NB4 (cell line): Measurements from ENCODE around the gene MYH6.
"Not testable (repeated sequence)": the region's sequence is repeated elsewhere in the genome, so short reads cannot be mapped to it uniquely, and the experiment has no call there.

Experiments used
- DNase-seq: peaks from one replicate; pipeline ENCODE4 v3.0.0; 2010; ENCODE audit warnings: low read depth
- H3K4me3 ChIP-seq: one replicate; pipeline ENCODE4 v1.5.1; 2011; ENCODE audit warnings: mild to moderate bottlenecking, low read depth, low read length, moderate library complexity
- MYC ChIP-seq: IDR thresholded peaks from 2 replicates; pipeline ENCODE4 v1.6.1; 2011; ENCODE audit warnings: low read depth, low read length
- POLR2A ChIP-seq: IDR thresholded peaks from 2 replicates; pipeline ENCODE4 v1.6.1; 2011; ENCODE audit warnings: mild to moderate bottlenecking; ENCODE audit not compliant: insufficient read length; ENCODE audit errors: extremely low read depth
- TF ChIP-seq, protein P1 (sequence below): IDR thresholded peaks from one replicate; pipeline ENCODE4 v1.5.1; 2012; ENCODE audit warnings: low read depth, low read length
- TF ChIP-seq, protein P2 (sequence below): IDR thresholded peaks from 2 replicates; pipeline ENCODE4 v1.6.1; 2011; ENCODE audit warnings: low read depth, low read length

MYH6 gene

DNA sequence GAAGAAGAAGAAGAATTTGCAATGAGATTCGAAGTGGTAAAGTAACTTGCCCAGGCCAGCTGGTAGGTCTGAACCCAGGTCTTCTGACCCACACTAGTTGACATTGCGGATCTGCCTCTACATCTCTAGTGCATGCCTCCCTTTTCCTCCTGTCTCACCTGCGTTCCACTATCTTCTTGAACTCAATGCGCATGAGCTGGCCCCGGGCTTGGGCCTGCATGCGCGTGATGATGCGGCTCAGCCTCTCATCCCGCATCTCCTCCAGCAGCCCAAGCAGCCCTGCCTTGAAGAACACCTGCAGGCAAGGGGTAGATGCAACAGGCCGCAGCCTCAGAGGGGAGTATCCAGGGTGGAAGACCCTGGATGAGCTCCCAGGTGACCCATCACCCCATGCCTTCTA is 11.9 kb downstream of the MYH6 start:
- no peak for DNase-seq
- no peak for TF ChIP-seq POLR2A
- TF ChIP-seq, protein P1, sequence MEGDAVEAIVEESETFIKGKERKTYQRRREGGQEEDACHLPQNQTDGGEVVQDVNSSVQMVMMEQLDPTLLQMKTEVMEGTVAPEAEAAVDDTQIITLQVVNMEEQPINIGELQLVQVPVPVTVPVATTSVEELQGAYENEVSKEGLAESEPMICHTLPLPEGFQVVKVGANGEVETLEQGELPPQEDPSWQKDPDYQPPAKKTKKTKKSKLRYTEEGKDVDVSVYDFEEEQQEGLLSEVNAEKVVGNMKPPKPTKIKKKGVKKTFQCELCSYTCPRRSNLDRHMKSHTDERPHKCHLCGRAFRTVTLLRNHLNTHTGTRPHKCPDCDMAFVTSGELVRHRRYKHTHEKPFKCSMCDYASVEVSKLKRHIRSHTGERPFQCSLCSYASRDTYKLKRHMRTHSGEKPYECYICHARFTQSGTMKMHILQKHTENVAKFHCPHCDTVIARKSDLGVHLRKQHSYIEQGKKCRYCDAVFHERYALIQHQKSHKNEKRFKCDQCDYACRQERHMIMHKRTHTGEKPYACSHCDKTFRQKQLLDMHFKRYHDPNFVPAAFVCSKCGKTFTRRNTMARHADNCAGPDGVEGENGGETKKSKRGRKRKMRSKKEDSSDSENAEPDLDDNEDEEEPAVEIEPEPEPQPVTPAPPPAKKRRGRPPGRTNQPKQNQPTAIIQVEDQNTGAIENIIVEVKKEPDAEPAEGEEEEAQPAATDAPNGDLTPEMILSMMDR = no peak
- TF ChIP-seq, protein P2, sequence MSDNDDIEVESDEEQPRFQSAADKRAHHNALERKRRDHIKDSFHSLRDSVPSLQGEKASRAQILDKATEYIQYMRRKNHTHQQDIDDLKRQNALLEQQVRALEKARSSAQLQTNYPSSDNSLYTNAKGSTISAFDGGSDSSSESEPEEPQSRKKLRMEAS = no peak
- TF ChIP-seq MYC = no peak
- no peak overlapping the region for H3K4me3 ChIP-seq

DNA sequence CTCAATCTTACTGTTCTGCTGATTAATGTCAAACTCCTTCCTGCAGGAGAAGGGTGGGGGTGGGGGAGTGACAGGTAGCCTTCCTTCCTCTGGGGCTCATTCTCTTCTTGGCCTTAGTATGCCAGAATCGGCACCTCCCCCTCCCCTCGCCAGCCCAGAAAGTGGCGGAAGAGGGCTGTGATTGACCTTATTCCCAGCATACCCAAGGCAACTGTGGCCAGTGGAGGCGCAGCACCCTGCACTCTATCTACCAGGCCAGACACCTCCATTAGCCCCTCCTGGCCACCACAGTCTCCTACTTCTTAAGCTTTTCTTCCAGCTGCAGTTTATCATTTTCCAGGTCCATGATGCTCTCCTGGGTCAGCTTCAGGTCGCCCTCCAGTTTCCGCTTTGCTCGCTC is 15.5 kb downstream of the MYH6 start:
- no peak for TF ChIP-seq POLR2A
- TF ChIP-seq, protein P1 = no peak
- TF ChIP-seq MYC = no peak
- TF ChIP-seq, protein P2 = no peak
- DNase-seq = no peak
- H3K4me3 ChIP-seq = no peak overlapping the region

DNA sequence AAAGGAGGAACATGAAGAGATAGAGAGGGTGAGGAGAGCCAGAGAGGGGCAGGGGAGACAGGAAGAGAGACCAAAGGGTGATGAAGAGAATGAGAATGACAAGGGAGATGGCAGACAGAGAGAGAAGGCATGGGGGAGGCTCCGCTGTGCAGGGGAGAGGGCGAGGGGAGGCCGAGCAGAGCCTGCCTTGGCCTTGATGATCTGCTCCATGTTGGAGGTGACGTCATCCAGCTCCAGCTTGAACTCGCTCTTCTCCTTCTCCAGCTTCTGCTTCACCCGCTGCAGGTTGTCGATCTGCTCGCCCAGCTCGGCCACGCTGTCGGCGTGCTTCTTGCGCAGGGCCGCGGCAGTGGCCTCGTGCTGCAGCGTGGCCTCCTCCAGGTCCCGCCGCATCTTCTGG is 18.2 kb downstream of the MYH6 start:
- H3K4me3 ChIP-seq, DNase-seq: not testable (repeated sequence)

DNA sequence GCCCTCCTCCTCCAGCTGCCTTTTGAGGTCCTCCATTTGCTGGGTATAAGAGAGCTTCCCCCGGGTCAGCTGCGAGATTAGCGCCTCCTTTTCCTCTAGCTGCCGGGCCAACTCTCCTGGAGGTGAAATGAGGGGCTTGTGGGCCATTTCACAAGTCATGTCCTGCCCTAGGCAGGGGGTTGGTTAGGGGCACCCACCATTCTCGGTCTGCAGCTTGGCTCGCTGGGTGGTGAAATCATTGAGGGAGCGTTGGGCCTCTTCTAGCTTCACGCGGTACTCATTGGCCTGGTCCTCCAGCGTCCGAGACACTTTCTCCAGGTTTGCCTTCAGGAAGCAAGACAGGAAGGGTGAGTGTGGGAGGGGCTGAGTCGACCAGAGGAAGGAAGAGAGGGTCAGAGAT is 18.7 kb downstream of the MYH6 start:
- DNase-seq = no peak
- H3K4me3 ChIP-seq = no peak overlapping the region
- TF ChIP-seq POLR2A = no peak
- TF ChIP-seq MYC = no peak
- TF ChIP-seq, protein P1 = no peak
- TF ChIP-seq, protein P2 = no peak

DNA sequence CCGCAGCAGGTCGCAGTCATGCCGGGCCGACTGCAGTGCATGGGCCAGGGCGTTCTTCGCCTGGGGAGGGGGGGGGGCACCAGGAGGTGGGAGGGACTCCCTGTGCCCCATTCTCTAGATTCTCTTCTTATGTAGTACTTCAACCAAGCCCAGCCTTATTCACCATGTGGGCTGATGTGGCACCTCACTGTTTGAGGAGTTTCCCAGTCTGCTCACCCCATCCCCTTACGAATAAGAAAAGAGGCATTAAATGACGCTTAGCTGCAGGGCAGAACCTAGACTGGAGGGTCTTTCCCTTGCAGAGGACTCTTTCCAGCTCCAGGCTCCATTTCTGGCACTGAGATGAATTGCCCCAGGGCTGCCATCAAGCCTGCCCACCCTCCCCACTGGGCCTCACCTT is 19.1 kb downstream of the MYH6 start:
- H3K4me3 ChIP-seq = no peak overlapping the region
- no peak for DNase-seq
- TF ChIP-seq, protein P2 = no peak
- TF ChIP-seq, protein P1 = no peak
- TF ChIP-seq MYC (no peak), POLR2A (no peak)

DNA sequence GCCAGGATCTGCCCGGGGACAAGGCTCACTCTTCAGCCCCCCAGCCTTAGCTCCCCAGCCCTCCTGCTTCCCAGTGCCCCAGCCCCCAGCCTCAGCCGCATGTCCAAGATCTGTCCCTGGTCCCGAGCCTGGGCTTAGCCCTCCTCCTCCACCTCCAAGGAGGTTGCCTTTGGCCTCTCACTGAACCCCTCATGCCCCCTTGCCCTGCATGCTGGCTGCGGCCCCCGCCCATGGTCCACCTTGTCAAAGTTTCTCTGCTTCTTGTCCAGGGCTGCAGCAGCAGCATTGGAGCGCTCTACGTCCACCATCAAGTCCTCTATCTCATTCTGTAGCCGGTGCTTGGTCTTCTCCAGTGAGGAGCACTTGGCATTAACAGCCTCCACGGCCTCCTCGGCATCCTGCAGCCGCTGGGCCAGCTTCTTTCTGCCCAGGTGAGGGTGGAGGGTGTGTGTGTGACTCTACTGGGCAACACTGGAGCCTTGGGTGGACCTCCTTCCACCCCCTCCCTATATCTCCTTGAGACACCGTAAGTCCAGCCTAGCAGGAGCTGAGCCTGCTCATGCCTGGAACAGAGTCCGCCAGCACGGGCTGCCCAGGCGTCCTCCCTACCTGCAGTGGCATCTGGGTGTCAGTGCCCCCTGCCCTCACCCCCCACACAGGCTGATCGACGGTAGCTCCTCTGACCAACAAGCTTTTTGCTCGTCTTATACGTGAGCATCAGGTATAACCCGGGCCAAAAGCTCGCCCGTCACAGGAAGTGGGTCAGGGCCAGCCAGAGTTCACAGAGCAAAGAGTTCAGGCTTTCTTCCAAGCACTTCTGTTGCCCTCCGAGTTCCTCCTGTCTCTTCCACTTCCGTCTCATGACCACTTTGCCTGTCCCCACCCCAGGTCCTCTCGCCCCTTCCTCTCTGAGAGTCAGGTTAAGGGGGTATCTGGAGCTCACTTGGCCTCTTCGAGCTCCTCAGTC is 19.9 kb downstream of the MYH6 start:
- no peak for DNase-seq
- no peak overlapping the region for H3K4me3 ChIP-seq
- TF ChIP-seq, protein P2 = no peak
- no peak for TF ChIP-seq MYC
- no peak for TF ChIP-seq POLR2A
- TF ChIP-seq, protein P1 = no peak
